Osteocyte (in vitro differentiated cells): Measurements from ENCODE around the gene ZNF202. TPM values are rescaled to one million over a fixed set of nuclear protein-coding genes. Genes with fewer than 3 reads are reported as not detected.

ENCODE experiments used
- DNase-seq: peaks from one replicate; pipeline ENCODE4 v3.0.0; 2021; ENCODE audit warnings: mixed read lengths; ENCODE audit not compliant: unreplicated experiment; ENCODE audit errors: extremely low spot score
- H3K27ac Mint-ChIP-seq: one replicate; pipeline ENCODE4 v1.8.0; 2021; ENCODE audit warnings: mild to moderate bottlenecking, mixed read lengths; ENCODE audit not compliant: unreplicated experiment
- H3K27me3 Mint-ChIP-seq: one replicate; pipeline ENCODE4 v1.8.0; 2021; ENCODE audit warnings: mixed read lengths; ENCODE audit not compliant: unreplicated experiment
- H3K36me3 Mint-ChIP-seq: one replicate; pipeline ENCODE4 v1.8.0; 2021; ENCODE audit warnings: mixed read lengths; ENCODE audit not compliant: unreplicated experiment
- H3K4me1 Mint-ChIP-seq: one replicate; pipeline ENCODE4 v1.8.0; 2021; ENCODE audit warnings: mixed read lengths; ENCODE audit not compliant: unreplicated experiment
- H3K4me3 Mint-ChIP-seq: one replicate; pipeline ENCODE4 v1.8.0; 2021; ENCODE audit warnings: mild to moderate bottlenecking, moderate library complexity, mixed read lengths; ENCODE audit not compliant: unreplicated experiment
- H3K9me3 Mint-ChIP-seq: one replicate; pipeline ENCODE4 v1.8.0; 2021; ENCODE audit warnings: mixed read lengths; ENCODE audit not compliant: unreplicated experiment
- total RNA-seq: library from RNA; stranded (reverse); gene quantifications from 2 replicates; pipeline ENCODE4 v1.2.1, GENCODE V29; 2021
- TF ChIP-seq, protein P1 (sequence below): fragments of 200-600 bp; sonication (generic); IDR thresholded peaks from 2 replicates; pipeline ENCODE4 v1.5.0; 2021; ENCODE audit warnings: antibody characterized with exemption, mild to moderate bottlenecking, moderate library complexity

The ZNF202 gene
- total RNA-seq, 1 donor from 2014 or later, result 11.2 TPM

- no peak for DNase-seq
- no peaks in the 10 kb centered on the region for H3K9me3 Mint-ChIP-seq
- TF ChIP-seq, protein P1, sequence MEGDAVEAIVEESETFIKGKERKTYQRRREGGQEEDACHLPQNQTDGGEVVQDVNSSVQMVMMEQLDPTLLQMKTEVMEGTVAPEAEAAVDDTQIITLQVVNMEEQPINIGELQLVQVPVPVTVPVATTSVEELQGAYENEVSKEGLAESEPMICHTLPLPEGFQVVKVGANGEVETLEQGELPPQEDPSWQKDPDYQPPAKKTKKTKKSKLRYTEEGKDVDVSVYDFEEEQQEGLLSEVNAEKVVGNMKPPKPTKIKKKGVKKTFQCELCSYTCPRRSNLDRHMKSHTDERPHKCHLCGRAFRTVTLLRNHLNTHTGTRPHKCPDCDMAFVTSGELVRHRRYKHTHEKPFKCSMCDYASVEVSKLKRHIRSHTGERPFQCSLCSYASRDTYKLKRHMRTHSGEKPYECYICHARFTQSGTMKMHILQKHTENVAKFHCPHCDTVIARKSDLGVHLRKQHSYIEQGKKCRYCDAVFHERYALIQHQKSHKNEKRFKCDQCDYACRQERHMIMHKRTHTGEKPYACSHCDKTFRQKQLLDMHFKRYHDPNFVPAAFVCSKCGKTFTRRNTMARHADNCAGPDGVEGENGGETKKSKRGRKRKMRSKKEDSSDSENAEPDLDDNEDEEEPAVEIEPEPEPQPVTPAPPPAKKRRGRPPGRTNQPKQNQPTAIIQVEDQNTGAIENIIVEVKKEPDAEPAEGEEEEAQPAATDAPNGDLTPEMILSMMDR, result no peak
- H3K27me3 Mint-ChIP-seq, result peaks cover 14% of the 10 kb centered on the region
- H3K4me3 Mint-ChIP-seq, result no peak overlapping the region
- no peak overlapping the region for H3K27ac Mint-ChIP-seq
- no peaks in the 10 kb centered on the region for H3K36me3 Mint-ChIP-seq
- no peaks in the 10 kb centered on the region for H3K4me1 Mint-ChIP-seq
Measured at GRCh38 chr11:123700772-123701171, 40.7 kb downstream of the ZNF202 start.

DNA sequence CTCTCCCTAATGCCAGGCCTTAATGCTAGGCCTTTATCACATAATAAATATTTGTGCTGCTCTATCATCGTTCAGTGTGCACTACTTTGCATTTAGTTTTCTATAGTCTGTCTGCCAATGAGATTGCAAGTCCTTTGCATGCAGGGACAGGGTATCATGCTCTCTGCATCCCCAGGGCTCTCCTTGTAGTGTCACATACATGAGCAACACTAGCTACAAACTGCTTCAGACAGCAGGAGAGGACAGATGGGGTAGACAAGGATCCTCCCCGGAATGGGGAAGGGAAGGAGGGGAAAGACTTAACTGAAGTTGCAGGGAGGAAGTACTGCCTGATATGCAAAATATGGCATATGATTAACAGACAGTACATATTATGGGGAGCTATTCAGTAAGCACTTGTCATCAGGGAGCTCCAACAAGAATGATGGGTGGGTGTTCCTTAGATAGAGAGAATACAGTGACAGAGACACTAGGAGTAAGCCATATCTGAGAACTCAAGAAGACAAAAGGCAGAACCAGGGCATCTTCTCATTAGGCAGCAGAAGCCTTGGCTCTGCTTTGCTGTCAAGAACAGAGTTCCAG is 42.8 kb downstream of the ZNF202 start:
- peaks cover 23% of the 10 kb centered on the region for H3K27me3 Mint-ChIP-seq
- no peaks in the 10 kb centered on the region for H3K4me1 Mint-ChIP-seq
- DNase-seq, result no peak
- no peak overlapping the region for H3K27ac Mint-ChIP-seq
- TF ChIP-seq, protein P1, result no peak
- H3K36me3 Mint-ChIP-seq, result no peaks in the 10 kb centered on the region
- H3K4me3 Mint-ChIP-seq, result no peak overlapping the region
- no peaks in the 10 kb centered on the region for H3K9me3 Mint-ChIP-seq

DNA sequence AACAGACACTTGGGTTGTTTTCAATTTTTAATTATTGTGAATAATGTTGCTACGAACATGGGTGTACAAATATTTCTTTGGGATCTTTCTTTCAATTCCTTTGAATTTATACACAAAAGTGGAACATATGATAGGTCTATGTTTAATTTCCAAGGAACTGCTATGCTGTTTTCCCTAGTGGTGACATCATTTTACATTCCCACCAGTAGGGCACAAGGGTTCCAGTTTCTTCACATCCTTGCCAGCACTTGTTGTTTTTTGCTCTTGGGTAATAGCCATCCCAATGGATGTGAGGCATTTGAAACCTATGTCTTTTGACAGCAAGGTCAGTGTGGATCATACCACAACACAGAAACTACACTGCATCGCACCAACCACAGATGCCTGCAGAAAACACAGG is 45.3 kb downstream of the ZNF202 start:
- TF ChIP-seq, protein P1, result no peak
- H3K27ac Mint-ChIP-seq, result no peak overlapping the region
- H3K9me3 Mint-ChIP-seq, result no peaks in the 10 kb centered on the region
- H3K27me3 Mint-ChIP-seq, result peaks cover 27% of the 10 kb centered on the region
- H3K36me3 Mint-ChIP-seq, result no peaks in the 10 kb centered on the region
- DNase-seq, result no peak
- H3K4me3 Mint-ChIP-seq, result no peak overlapping the region
- H3K4me1 Mint-ChIP-seq, result no peaks in the 10 kb centered on the region

GRCh38 chr11:123695231-123695630 is 46.2 kb downstream of the ZNF202 start:
- Mint-ChIP-seq H3K4me3 (no peak overlapping the region), H3K27ac (no peak overlapping the region), H3K36me3 (no peaks in the 10 kb centered on the region), H3K4me1 (no peaks in the 10 kb centered on the region), H3K9me3 (no peaks in the 10 kb centered on the region), H3K27me3 (peaks cover 30% of the 10 kb centered on the region)
- TF ChIP-seq, protein P1, result no peak
- DNase-seq, result no peak

DNA sequence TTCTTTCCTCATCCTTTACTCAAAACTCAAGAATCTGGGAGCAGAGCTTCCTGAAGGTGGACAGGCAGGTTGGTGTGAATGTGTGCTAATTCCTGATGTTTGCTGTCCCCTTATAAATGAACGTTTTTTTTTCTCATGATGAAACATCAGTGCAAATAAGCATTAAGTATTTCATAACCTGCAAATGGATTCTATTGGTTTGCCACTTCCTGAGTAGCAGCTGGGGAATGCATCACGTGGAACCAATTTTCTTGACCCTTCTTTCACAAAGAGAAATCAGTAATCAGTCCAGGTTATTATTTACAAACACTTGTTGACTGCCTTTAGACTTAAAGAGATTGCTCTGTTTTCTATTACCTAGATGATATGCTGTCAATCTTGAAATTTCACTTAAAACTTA is 46.9 kb downstream of the ZNF202 start:
- peaks cover 30% of the 10 kb centered on the region for H3K27me3 Mint-ChIP-seq
- no peaks in the 10 kb centered on the region for H3K36me3 Mint-ChIP-seq
- H3K4me3 Mint-ChIP-seq, result no peak overlapping the region
- TF ChIP-seq, protein P1, result no peak
- H3K4me1 Mint-ChIP-seq, result no peaks in the 10 kb centered on the region
- no peaks in the 10 kb centered on the region for H3K9me3 Mint-ChIP-seq
- H3K27ac Mint-ChIP-seq, result no peak overlapping the region
- no peak for DNase-seq
